GM12878 (cell line): ENCODE measurements around the gene SHC2. TPM values are rescaled to one million over a fixed set of nuclear protein-coding genes. Genes with fewer than 3 reads are reported as not detected.

Experiments
- ATAC-seq: fragments of 200-7000 bp; cut with Tn5 transposase; 3 replicates; pipeline ENCODE4 v1.9.1; 2020; ENCODE audit warnings: mild to moderate bottlenecking, moderate library complexity
- BruUV-seq: library from RNA; stranded (reverse); fragments of 400-500 nt; replicated peaks from 2 replicates; lab custom pipeline; 2021; lab: Mats Ljungman, UMichigan
- CTCF ChIA-PET: fragments of 300-600 bp; sonication (Branson Sonifier 250); formaldehyde crosslinking; extraction: SDS; loops from one replicate; lab custom pipeline; 2021; ENCODE audit warnings: inconsistent platforms; lab: Yijun Ruan, JAX
- POLR2A ChIA-PET: fragments of 350-600 bp; formaldehyde crosslinking; extraction: SDS; loops from one replicate; lab custom pipeline; 2021; ENCODE audit warnings: inconsistent platforms; lab: Charles Lee
- RAD21 ChIA-PET: fragments of 300-600 bp; sonication (Branson Sonifier 250); formaldehyde crosslinking; loops from one replicate; lab custom pipeline; 2023; ENCODE audit warnings: antibody characterized with exemption; ENCODE audit not compliant: unreplicated experiment; lab: Charles Lee
- SMC1A ChIA-PET: fragments of 300-600 bp; sonication (Branson Sonifier 250); formaldehyde crosslinking; loops from one replicate; lab custom pipeline; 2023; ENCODE audit not compliant: unreplicated experiment, uncharacterized antibody; lab: Charles Lee
- DNase-seq: peaks from one replicate; pipeline ENCODE4 v3.0.0-alpha.2; 2011; ENCODE audit warnings: low read depth, low spot score
- FAIRE-seq: peaks from 3 replicates; lab custom pipeline; 2011; peaks lifted over from hg19 to GRCh38; lab: Jason Lieb, UNC
- H2AFZ ChIP-seq: 2 replicates; pipeline ENCODE4 v1.6.0; 2011; ENCODE audit warnings: low read depth, low read length, control low read depth; ENCODE audit not compliant: control insufficient read depth
- H3K27ac ChIP-seq: 2 replicates; pipeline ENCODE4 v1.5.1; 2011; ENCODE audit warnings: control low read depth; ENCODE audit not compliant: control insufficient read depth, insufficient read depth
- H3K27me3 ChIP-seq, 2 experiments: replicated peaks in 1 of 2; 2 replicates each; pipeline versions ENCODE4 v1.6.0 to v1.6.1; 2011; ENCODE audit warnings: low read length in 1 of 2; ENCODE audit not compliant: control insufficient read depth in 2 of 2, insufficient read depth in 2 of 2
- H3K36me3 ChIP-seq, 2 experiments: 2 replicates each; pipeline ENCODE4 v1.5.1; 2011; ENCODE audit warnings: low read length in 1 of 2; ENCODE audit not compliant: control insufficient read depth in 2 of 2, insufficient read depth in 2 of 2
- H3K4me1 ChIP-seq: 2 replicates; pipeline ENCODE4 v1.6.1; 2011; ENCODE audit warnings: mild to moderate bottlenecking, low read length, moderate library complexity, mixed read lengths; ENCODE audit not compliant: control insufficient read depth, insufficient read depth
- H3K4me2 ChIP-seq: 2 replicates; pipeline ENCODE4 v1.6.0; 2011; ENCODE audit warnings: control low read depth; ENCODE audit not compliant: control insufficient read depth, insufficient read depth
- H3K4me3 ChIP-seq: fragments of 200-600 bp; sonication (generic); 2 replicates; pipeline ENCODE4 v1.5.1; 2016
- H3K79me2 ChIP-seq: 2 replicates; pipeline ENCODE4 v1.6.0; 2011; ENCODE audit warnings: low read length; ENCODE audit not compliant: control insufficient read depth, insufficient read depth
- H3K9ac ChIP-seq: 2 replicates; pipeline ENCODE4 v1.8.0; 2011; ENCODE audit warnings: low read length, control low read depth, mixed read lengths; ENCODE audit not compliant: control insufficient read depth, insufficient read depth
- H3K9me3 ChIP-seq: replicated peaks from 3 replicates; pipeline ENCODE4 v1.5.1; 2011; ENCODE audit warnings: mild to moderate bottlenecking, low read length; ENCODE audit not compliant: control insufficient read depth, insufficient read depth
- H4K20me1 ChIP-seq: 2 replicates; pipeline ENCODE4 v1.6.0; 2011; ENCODE audit not compliant: control insufficient read depth, insufficient read depth
- BHLHE40 ChIP-seq, 2 experiments: fragments of 450-650 bp in 1 of 2; IDR thresholded peaks; 2 replicates each; pipeline ENCODE4 v1.6.1; 2011 to 2017; ENCODE audit warnings: low read depth in 2 of 2, borderline replicate concordance in 1 of 2, improper control_type of control experiment in 1 of 2, low read length in 1 of 2, mild to moderate bottlenecking in 1 of 2
- CHD4 ChIP-seq: fragments of 200-600 bp; sonication (generic); IDR thresholded peaks from 2 replicates; pipeline ENCODE4 v1.6.1; 2016; ENCODE audit warnings: mild to moderate bottlenecking
- NR2C2 ChIP-seq: IDR thresholded peaks from 2 replicates; pipeline ENCODE4 v1.6.1; 2011; ENCODE audit warnings: borderline replicate concordance, low read depth; ENCODE audit not compliant: control insufficient read depth, insufficient read length
- POLR2A ChIP-seq: IDR thresholded peaks from 2 replicates; pipeline ENCODE4 v1.6.1; 2011; ENCODE audit warnings: low read depth, mild to moderate bottlenecking, low read length
- WGBS: methylation state at CpG from one replicate; pipeline ENCODE4 v1.1.6; 2016; ENCODE audit warnings: low lambda C conversion rate; ENCODE audit not compliant: insufficient replicate concordance, insufficient coverage; ENCODE audit errors: missing lambda C conversion rate; 5-methylcytosine and 5-hydroxymethylcytosine counted together
- in situ Hi-C: fragments of 300-500 bp; cut with MboI; formaldehyde crosslinking; loops from 9 replicates; pipeline ENCODE4 v1.14.3; 2018; ENCODE audit warnings: mixed read lengths
- intact Hi-C: fragments of 100-400 bp; cut with micrococcal nuclease; formaldehyde crosslinking; loops from one replicate; pipeline ENCODE4 v1.14.2; 2022; ENCODE audit not compliant: unreplicated experiment
- polyA plus RNA-seq, 11 experiments: library from polyadenylated mRNA; depleted of rRNA in 4 of 11; unstranded in 6 of 11; stranded (reverse) in 5 of 11; fragments of >200 nt; fragmentation: Nextera tagmentation in 4 of 11; fragmentation: Illumina TruSeq in 1 of 11; extraction: Ambion mirVana in 4 of 11; extraction: Trizol in 1 of 11; gene quantifications; 1 replicate in 1 of 11; 2 replicates in 10 of 11; pipeline versions ENCODE4 v1.2.1 to v1.2.3, GENCODE V29; 2011 to 2016; ENCODE audit warnings: inconsistent platforms in 2 of 11, missing spikeins in 2 of 11, low read depth in 1 of 11
- total RNA-seq, 4 experiments: library from RNA; depleted of rRNA in 3 of 4; stranded (reverse); fragments of >200 nt in 3 of 4; fragmentation: Illumina TruSeq in 1 of 4; extraction: Trizol in 1 of 4; gene quantifications; 2 replicates each; pipeline versions ENCODE4 v1.2.1 to v1.2.3, GENCODE V29; 2013 to 2021
- TF ChIP-seq, protein P1 (sequence below): IDR thresholded peaks from 2 replicates; pipeline ENCODE4 v1.6.1; 2012; ENCODE audit warnings: low read depth, low read length, improper control_type of control experiment

The SHC2 gene
- total and polyA plus RNA-seq, 10 of the 15 experiments (the other 5 are each of a cell fraction or from before 2014, with no cell fraction given), result 0.08 TPM; not detected in 9

DNA sequence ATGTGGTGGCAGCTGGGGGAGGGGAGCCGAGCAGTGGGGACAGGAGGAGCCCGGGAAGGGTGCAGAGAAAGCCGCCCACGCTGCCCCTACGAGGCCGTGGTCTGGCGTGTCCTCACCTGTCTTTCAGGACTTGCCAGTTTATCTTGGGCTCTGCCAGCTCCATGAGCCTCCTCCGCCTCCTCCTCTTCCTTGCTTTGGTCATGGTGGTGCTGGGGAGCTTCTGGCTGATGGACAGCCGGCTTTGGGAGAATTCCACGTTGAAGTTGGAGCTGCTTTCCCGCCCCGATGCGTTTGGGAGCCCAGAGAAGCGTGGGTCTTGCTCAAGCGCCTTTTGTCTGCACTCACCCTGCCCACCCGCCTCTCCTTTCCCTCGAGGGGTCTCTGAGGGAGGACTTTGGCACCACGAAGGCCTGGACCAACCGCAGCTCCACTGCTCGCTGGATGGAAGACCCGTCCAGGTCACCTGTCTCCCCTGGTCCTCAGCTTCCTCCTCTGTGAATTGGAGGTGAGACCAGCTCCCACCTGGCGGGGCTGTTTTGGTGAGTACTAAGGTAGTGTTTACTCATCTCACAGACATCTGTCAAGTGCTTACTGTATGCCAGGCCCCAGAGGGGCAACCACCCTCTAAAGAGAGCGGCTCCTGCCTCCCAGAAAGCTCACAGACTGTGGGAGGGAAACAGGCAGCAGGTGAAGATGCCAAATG, 86.5 kb downstream of the SHC2 start:
- Histone ChIP-seq H3K4me3 (no peak overlapping the region), H3K4me1 (no peaks in the 10 kb centered on the region), H4K20me1 (no peaks in the 10 kb centered on the region), H2AFZ (no peak overlapping the region), H3K9ac (no peak overlapping the region)
- ATAC-seq (no peak), DNase-seq (no peak)
- no TSS peak for BruUV-seq
- SMC1A ChIA-PET, result no interaction called here
- CTCF ChIA-PET, result no interaction called here
- WGBS, result 20% methylated on average over 22 of the region's 23 CpGs
- in situ Hi-C loops, result no loop called here
- RAD21 ChIA-PET, result no interaction called here
- TF ChIP-seq POLR2A (no peak), BHLHE40 (IDR thresholded peaks at IDR 0.05; ENCODE audit: borderline replicate concordance in 1 of 2, low read depth in 2 of 2, low read length in 1 of 2) (no peak)
- TF ChIP-seq, protein P1, sequence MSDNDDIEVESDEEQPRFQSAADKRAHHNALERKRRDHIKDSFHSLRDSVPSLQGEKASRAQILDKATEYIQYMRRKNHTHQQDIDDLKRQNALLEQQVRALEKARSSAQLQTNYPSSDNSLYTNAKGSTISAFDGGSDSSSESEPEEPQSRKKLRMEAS, result no peak
- TF ChIP-seq, all 136 proteins: peak for 0
- intact Hi-C loops, result no loop called here
- H3K27ac ChIP-seq, result no peak overlapping the region
- POLR2A ChIA-PET, result no interaction called here
- no peaks in the 10 kb centered on the region for H3K79me2 ChIP-seq
- FAIRE-seq, result no peak
- H3K27me3 ChIP-seq, result no peaks in the 10 kb centered on the region
- no peaks in the 10 kb centered on the region for H3K36me3 ChIP-seq
- H3K4me2 ChIP-seq, result no peak overlapping the region
- H3K9me3 ChIP-seq, result no peaks in the 10 kb centered on the region

- ChIA-PET RAD21 (no interaction called here), CTCF (no interaction called here), SMC1A (no interaction called here), POLR2A (no interaction called here)
- Histone ChIP-seq H3K4me3 (no peak overlapping the region), H3K4me2 (no peak overlapping the region), H3K79me2 (no peaks in the 10 kb centered on the region), H3K9ac (no peak overlapping the region), H3K27me3 (no peaks in the 10 kb centered on the region), H2AFZ (no peak overlapping the region), H3K27ac (no peak overlapping the region), H3K9me3 (no peaks in the 10 kb centered on the region), H4K20me1 (no peaks in the 10 kb centered on the region), H3K4me1 (no peaks in the 10 kb centered on the region), H3K36me3 (no peaks in the 10 kb centered on the region)
- in situ Hi-C loops (no loop called here), intact Hi-C loops (no loop called here)
- TF ChIP-seq CHD4 (no peak), NR2C2 (no peak)
- ATAC-seq (no peak), DNase-seq (no peak), FAIRE-seq (no peak)
- BruUV-seq, result no TSS peak
- 51% methylated on average over 24 of the region's 24 CpGs for WGBS
Observed at GRCh38 chr19:373391-374182, 87.2 kb downstream of the SHC2 start.
